ENCODE measurements around the gene AFAP1. TPM values are rescaled to one million over a fixed set of nuclear protein-coding genes. Genes with fewer than 3 reads are reported as not detected.

AFAP1 gene
- total RNA-seq, 1 donor from 2014 or later = 67.9 TPM

GRCh38 chr4:7709431-7709830 is 230.2 kb downstream of the AFAP1 start:
- Histone ChIP-seq H3K79me2 (ENCODE audit: insufficient read depth, low read length) (no peaks in the 10 kb centered on the region), H3K4me2 (ENCODE audit: low read length) (no peak overlapping the region), H3K27ac (ENCODE audit: low read depth, low read length) (no peak overlapping the region), H3K9me3 (ENCODE audit: insufficient read depth, low read depth, low read length) (no peaks in the 10 kb centered on the region), H2AFZ (ENCODE audit: low read depth, low read length) (no peak overlapping the region), H3K36me3 (ENCODE audit: insufficient read depth, low read length) (no peaks in the 10 kb centered on the region), H3K4me3 (ENCODE audit: insufficient read depth, low read depth, low read length) (no peak overlapping the region), H3K27me3 (ENCODE audit: insufficient read depth, low read length) (no peaks in the 10 kb centered on the region), H3K4me1 (ENCODE audit: insufficient read depth, low read length) (no peaks in the 10 kb centered on the region), H3K9ac (ENCODE audit: low read length) (no peak overlapping the region), H4K20me1 (ENCODE audit: insufficient read depth, low read length) (peaks cover 4% of the 10 kb centered on the region)
- FAIRE-seq = no peak
- DNase-seq (ENCODE audit: low read depth) = no peak
- Mint-ChIP-seq H3K9me3 (ENCODE audit: unreplicated experiment) (no peaks in the 10 kb centered on the region), H3K27ac (ENCODE audit: unreplicated experiment) (no peak overlapping the region), H3K36me3 (ENCODE audit: low read depth, unreplicated experiment) (peaks cover 8% of the 10 kb centered on the region), H3K4me1 (ENCODE audit: low read depth, unreplicated experiment) (peaks cover 3% of the 10 kb centered on the region), H3K4me3 (ENCODE audit: unreplicated experiment) (no peak overlapping the region), H3K27me3 (ENCODE audit: low read depth, unreplicated experiment) (peaks cover 51% of the 10 kb centered on the region)
- TF ChIP-seq CTCF (IDR thresholded peaks at IDR 0.05; ENCODE audit: insufficient read depth, low read depth, low read length) (no peak), EZH2 (IDR thresholded peaks at IDR 0.05; ENCODE audit: insufficient read depth, low read length) (no peak)

- no peak overlapping the region for H2AFZ ChIP-seq (ENCODE audit: low read depth, low read length)
- H3K27ac ChIP-seq (ENCODE audit: low read depth, low read length) = no peak overlapping the region
- Mint-ChIP-seq H3K9me3 (ENCODE audit: unreplicated experiment) (no peaks in the 10 kb centered on the region), H3K36me3 (ENCODE audit: low read depth, unreplicated experiment) (peaks cover 8% of the 10 kb centered on the region), H3K27me3 (ENCODE audit: low read depth, unreplicated experiment) (peaks cover 51% of the 10 kb centered on the region), H3K27ac (ENCODE audit: unreplicated experiment) (no peak overlapping the region), H3K4me1 (ENCODE audit: low read depth, unreplicated experiment) (peaks cover 3% of the 10 kb centered on the region), H3K4me3 (ENCODE audit: unreplicated experiment) (no peak overlapping the region)
- no peak overlapping the region for H3K9ac ChIP-seq (ENCODE audit: low read length)
- H3K4me1 ChIP-seq (ENCODE audit: insufficient read depth, low read length) = no peaks in the 10 kb centered on the region
- no peak overlapping the region for H3K4me2 ChIP-seq (ENCODE audit: low read length)
- H3K4me3 ChIP-seq (ENCODE audit: insufficient read depth, low read depth, low read length) = no peak overlapping the region
- peak; percentile 19 for DNase-seq (ENCODE audit: low read depth)
- no peaks in the 10 kb centered on the region for H3K9me3 ChIP-seq (ENCODE audit: insufficient read depth, low read depth, low read length)
- peaks cover 4% of the 10 kb centered on the region for H4K20me1 ChIP-seq (ENCODE audit: insufficient read depth, low read length)
- no peaks in the 10 kb centered on the region for H3K27me3 ChIP-seq (ENCODE audit: insufficient read depth, low read length)
- no peak for TF ChIP-seq EZH2 (IDR thresholded peaks at IDR 0.05; ENCODE audit: insufficient read depth, low read length)
- no peak for TF ChIP-seq CTCF (IDR thresholded peaks at IDR 0.05; ENCODE audit: insufficient read depth, low read depth, low read length)
- no peaks in the 10 kb centered on the region for H3K79me2 ChIP-seq (ENCODE audit: insufficient read depth, low read length)
- FAIRE-seq = no peak
- no peaks in the 10 kb centered on the region for H3K36me3 ChIP-seq (ENCODE audit: insufficient read depth, low read length)
Measured at GRCh38 chr4:7708981-7709380, 230.7 kb downstream of the AFAP1 start.

Other genes starting within 250 kb of the AFAP1 start
- 0.36 and 0.50 TPM in 2 replicates for gene ABLIM2, start 219.0 kb upstream of the AFAP1 start, total RNA-seq

All from astrocyte (in vitro differentiated cells and primary cell).